GM12872 (cell line): Measurements from ENCODE around the gene EFCAB7.

Experiments
- CTCF ChIP-seq: IDR thresholded peaks from 3 replicates; pipeline ENCODE4 v1.5.1; 2011; ENCODE audit warnings: low read depth, mild to moderate bottlenecking, low read length, moderate library complexity; ENCODE audit not compliant: insufficient read depth

EFCAB7 gene

GRCh38 chr1:63600248-63600647 is 76.9 kb downstream of the EFCAB7 start:
- TF ChIP-seq CTCF, result no peak

GRCh38 chr1:63601061-63601460 is 77.7 kb downstream of the EFCAB7 start:
- TF ChIP-seq CTCF, result no peak

- no peak for TF ChIP-seq CTCF
Measured at GRCh38 chr1:63601463-63601862, 78.1 kb downstream of the EFCAB7 start.

GRCh38 chr1:63601912-63602311 is 78.6 kb downstream of the EFCAB7 start:
- no peak for TF ChIP-seq CTCF

- no peak for TF ChIP-seq CTCF
Measured at GRCh38 chr1:63602629-63603028, 79.3 kb downstream of the EFCAB7 start.

GRCh38 chr1:63603810-63604209 is 80.5 kb downstream of the EFCAB7 start:
- no peak for TF ChIP-seq CTCF

GRCh38 chr1:63607322-63607721 is 84.0 kb downstream of the EFCAB7 start:
- TF ChIP-seq CTCF, result no peak

- TF ChIP-seq CTCF, result no peak
Measured at GRCh38 chr1:63611231-63611630, 87.9 kb downstream of the EFCAB7 start.
